HCT116 (cell line): ENCODE measurements around the gene ATP1B3. TPM values are rescaled to one million over a fixed set of nuclear protein-coding genes. Genes with fewer than 3 reads are reported as not detected.

Experiments
- ATAC-seq: fragments of 200-7000 bp; cut with Tn5 transposase; 2 replicates; pipeline ENCODE4 v1.9.1; 2020; ENCODE audit warnings: mild to moderate bottlenecking, moderate library complexity
- BruUV-seq: library from RNA; stranded (reverse); fragments of 400-500 nt; replicated peaks from 2 replicates; lab custom pipeline; 2021; lab: Mats Ljungman, UMichigan
- CTCF ChIA-PET: fragments of 300-600 bp; sonication (Branson Sonifier 250); formaldehyde crosslinking; loops from one replicate; lab custom pipeline; 2021; ENCODE audit warnings: antibody characterized with exemption; lab: Charles Lee
- POLR2A ChIA-PET: fragments of 300-600, 350-600 bp; sonication (Branson Sonifier 250); formaldehyde crosslinking; loops from one replicate; lab custom pipeline; 2021; ENCODE audit warnings: antibody characterized with exemption; lab: Charles Lee
- RAD21 ChIA-PET, 2 experiments: fragments of 300-600 bp; sonication (Branson Sonifier 250); formaldehyde crosslinking; loops; one replicate each; lab custom pipeline; 2023; ENCODE audit warnings: low total read pairs in 2 of 2; ENCODE audit not compliant: uncharacterized antibody in 2 of 2, unreplicated experiment in 2 of 2, low non-redundant PET in 1 of 2; lab: Charles Lee
- DNase-seq: peaks from one replicate; pipeline ENCODE4 v3.0.0-alpha.2; 2010; ENCODE audit warnings: low read depth, low spot score
- H2AFZ ChIP-seq: fragments of 200-600 bp; shearing (Covaris generic), sonication (generic); 2 replicates; pipeline ENCODE4 v1.6.1; 2017; ENCODE audit warnings: low read depth, mixed run types, mixed read lengths, antibody characterized with exemption, low read length; ENCODE audit not compliant: poor library complexity, severe bottlenecking
- H3K27ac ChIP-seq: 2 replicates; pipeline ENCODE4 v1.5.1; 2012; ENCODE audit warnings: low read depth, low read length
- H3K27me3 ChIP-seq: fragments of 200-600 bp; sonication (generic); 2 replicates; pipeline ENCODE4 v1.6.1; 2016; ENCODE audit warnings: mixed run types, low read length, mixed read lengths; ENCODE audit not compliant: insufficient read depth
- H3K36me3 ChIP-seq, 2 experiments: fragments of 200-500 bp in 1 of 2; fragments of 200-600 bp in 1 of 2; sonication (Bioruptor generic) in 1 of 2; sonication (generic) in 1 of 2; 2 replicates each; pipeline versions ENCODE4 v1.5.1 to v1.6.1; 2014 to 2016; ENCODE audit warnings: low read length in 2 of 2, inconsistent platforms in 1 of 2, mixed read lengths in 1 of 2, mixed run types in 1 of 2; ENCODE audit not compliant: insufficient read depth in 2 of 2, control insufficient read depth in 1 of 2
- H3K4me1 ChIP-seq, 2 experiments: fragments of 200-600 bp in 1 of 2; sonication (generic) in 1 of 2; 2 replicates each; pipeline versions ENCODE4 v1.5.1 to v1.6.1; 2012 to 2017; ENCODE audit warnings: low read length in 2 of 2, inconsistent platforms in 1 of 2, mild to moderate bottlenecking in 1 of 2, mixed read lengths in 1 of 2, mixed run types in 1 of 2, moderate library complexity in 1 of 2; ENCODE audit not compliant: insufficient read depth in 2 of 2, control insufficient read depth in 1 of 2
- H3K4me2 ChIP-seq: fragments of 200-600 bp; sonication (generic); 2 replicates; pipeline ENCODE4 v1.6.1; 2017; ENCODE audit warnings: mixed run types, low read length, mixed read lengths
- H3K4me3 ChIP-seq, 2 experiments: fragments of 200-600 bp in 1 of 2; sonication (generic) in 1 of 2; replicated peaks in 1 of 2; 2 replicates each; pipeline ENCODE4 v1.5.1; 2011 to 2016; ENCODE audit warnings: low read length in 2 of 2, control low read depth in 1 of 2, low read depth in 1 of 2, mild to moderate bottlenecking in 1 of 2, mixed read lengths in 1 of 2, mixed run types in 1 of 2
- H3K79me2 ChIP-seq: fragments of 200-600 bp; sonication (generic); 2 replicates; pipeline ENCODE4 v1.6.1; 2017; ENCODE audit warnings: mild to moderate bottlenecking, mixed run types, low read length, moderate library complexity, mixed read lengths; ENCODE audit not compliant: insufficient read depth
- H3K9ac ChIP-seq: fragments of 200-600 bp; sonication (generic); 2 replicates; pipeline ENCODE4 v1.6.1; 2016; ENCODE audit warnings: low read length, mixed read lengths
- H3K9me2 ChIP-seq: fragments of 200-600 bp; sonication (generic), shearing (Covaris generic); 2 replicates; pipeline ENCODE4 v1.6.1; 2017; ENCODE audit warnings: mixed run types, mild to moderate bottlenecking, moderate library complexity; ENCODE audit not compliant: insufficient read depth
- H3K9me3 ChIP-seq, 2 experiments: fragments of 200-500 bp in 1 of 2; fragments of 200-600 bp in 1 of 2; sonication (Bioruptor generic) in 1 of 2; sonication (generic) in 1 of 2; 2 replicates each; pipeline ENCODE4 v1.6.1; 2014 to 2017; ENCODE audit warnings: low read length in 2 of 2, mixed read lengths in 2 of 2, inconsistent platforms in 1 of 2, low read depth in 1 of 2, mild to moderate bottlenecking in 1 of 2, mixed run types in 1 of 2, moderate library complexity in 1 of 2; ENCODE audit not compliant: control insufficient read depth in 1 of 2, insufficient read depth in 1 of 2
- H4K20me1 ChIP-seq: fragments of 200-600 bp; sonication (generic), shearing (Covaris generic); 2 replicates; pipeline ENCODE4 v1.6.1; 2017; ENCODE audit warnings: mixed run types, mild to moderate bottlenecking, moderate library complexity; ENCODE audit not compliant: insufficient read depth
- CBX3 ChIP-seq: IDR thresholded peaks from 2 replicates; pipeline ENCODE4 v1.6.1; 2012; ENCODE audit warnings: low read depth
- CEBPB ChIP-seq: IDR thresholded peaks from 2 replicates; pipeline ENCODE4 v1.6.1; 2012; ENCODE audit warnings: low read depth
- CTCF ChIP-seq, 3 experiments: fragments of 200-600 bp in 1 of 3; sonication (generic) in 1 of 3; IDR thresholded peaks in 2 of 3; conservative IDR thresholded peaks in 1 of 3; 2 replicates each; pipeline ENCODE4 v1.5.1; 2012 to 2017; ENCODE audit warnings: low read depth in 2 of 3, low read length in 2 of 3, antibody characterized with exemption in 1 of 3, borderline replicate concordance in 1 of 3, control low read depth in 1 of 3, mild to moderate bottlenecking in 1 of 3, mixed read lengths in 1 of 3, mixed run types in 1 of 3, moderate library complexity in 1 of 3; ENCODE audit not compliant: insufficient read depth in 1 of 3
- EGR1 ChIP-seq: IDR thresholded peaks from 2 replicates; pipeline ENCODE4 v1.6.1; 2012; ENCODE audit warnings: low read depth
- EZH2phosphoT487 ChIP-seq: fragments of 200-600 bp; IDR thresholded peaks from 2 replicates; pipeline ENCODE4 v1.6.1; 2018; ENCODE audit warnings: antibody characterized with exemption, borderline replicate concordance
- FOSL1 ChIP-seq: IDR thresholded peaks from 2 replicates; pipeline ENCODE4 v1.6.1; 2012; ENCODE audit warnings: low read depth
- POLR2A ChIP-seq: IDR thresholded peaks from 2 replicates; pipeline ENCODE4 v1.7.0; 2011; ENCODE audit warnings: borderline replicate concordance; ENCODE audit not compliant: insufficient read depth, insufficient read length; ENCODE audit errors: extremely low read depth
- RAD21 ChIP-seq: IDR thresholded peaks from 2 replicates; pipeline ENCODE4 v1.6.1; 2012; ENCODE audit warnings: low read depth, mild to moderate bottlenecking
- REST ChIP-seq: IDR thresholded peaks from 2 replicates; pipeline ENCODE4 v1.6.1; 2012; ENCODE audit warnings: low read depth
- SIN3A ChIP-seq: IDR thresholded peaks from 2 replicates; pipeline ENCODE4 v1.6.1; 2012; ENCODE audit warnings: low read depth
- SP1 ChIP-seq: IDR thresholded peaks from 2 replicates; pipeline ENCODE4 v1.6.1; 2012; ENCODE audit warnings: low read depth
- SRF ChIP-seq: IDR thresholded peaks from 2 replicates; pipeline ENCODE4 v1.6.1; 2012; ENCODE audit warnings: low read depth
- ZFX ChIP-seq: fragments of 450-650 bp; IDR thresholded peaks from 2 replicates; pipeline ENCODE4 v1.6.1; 2017
- ZNF274 ChIP-seq: fragments of 200-500 bp; sonication (Bioruptor generic); IDR thresholded peaks from 2 replicates; pipeline ENCODE4 v1.6.1; 2014; ENCODE audit warnings: mild to moderate bottlenecking, low read depth, low read length, inconsistent platforms
- intact Hi-C: fragments of 100-400 bp; cut with micrococcal nuclease; formaldehyde crosslinking; loops from 2 replicates; pipeline ENCODE4 v1.10.0; 2022
- total RNA-seq: library from RNA; stranded (reverse); gene quantifications from one replicate; pipeline ENCODE4 v1.2.1, GENCODE V29; 2021; ENCODE audit not compliant: unreplicated experiment

Gene ATP1B3
- total RNA-seq, 1 experiment from 2014 or later = 147 TPM

- TF ChIP-seq CEBPB (no peak), RAD21 (peak; percentile 19; the same call in 1 of the 2 replicates)
- H3K4me1 ChIP-seq = peaks cover 0 to 9% of the 10 kb centered on the region in 2 experiments; a peak in 1 of 4 replicates
- no peak overlapping the region for H2AFZ ChIP-seq
- H3K4me2 ChIP-seq = no peak overlapping the region
- no peak overlapping the region for H3K9ac ChIP-seq
- no TSS peak for BruUV-seq
- CTCF ChIA-PET = no interaction called here
- DNase-seq = no peak
- no peaks in the 10 kb centered on the region for H3K9me2 ChIP-seq
- H3K9me3 ChIP-seq = no peaks in the 10 kb centered on the region
- H3K4me3 ChIP-seq = no peak overlapping the region
- no peaks in the 10 kb centered on the region for H3K27me3 ChIP-seq
- RAD21 ChIA-PET = no interaction called here
- H3K27ac ChIP-seq = no peak overlapping the region
- no peaks in the 10 kb centered on the region for H3K79me2 ChIP-seq
- H4K20me1 ChIP-seq = no peaks in the 10 kb centered on the region
- intact Hi-C loops = no loop called here
- POLR2A ChIA-PET = no interaction called here
- H3K36me3 ChIP-seq = no peaks in the 10 kb centered on the region
- 0 out of 2 replicates have a peak, but pooled peaks have one; percentile 36 for ATAC-seq
Measured at GRCh38 chr3:141845407-141846049, 30.9 kb upstream of the ATP1B3 start.

- intact Hi-C loops = no loop called here
- no TSS peak for BruUV-seq
- Histone ChIP-seq H3K27ac (no peak overlapping the region), H3K36me3 (no peaks in the 10 kb centered on the region), H3K4me1 (peaks cover 0 to 4% of the 10 kb centered on the region in 2 experiments; a peak in 1 of 4 replicates), H3K27me3 (no peaks in the 10 kb centered on the region), H4K20me1 (no peaks in the 10 kb centered on the region), H3K9me3 (no peaks in the 10 kb centered on the region), H3K9ac (no peak overlapping the region), H2AFZ (no peak overlapping the region), H3K9me2 (no peaks in the 10 kb centered on the region), H3K4me2 (no peak overlapping the region), H3K4me3 (no peak overlapping the region), H3K79me2 (no peaks in the 10 kb centered on the region)
- ChIA-PET CTCF (no interaction called here), RAD21 (no interaction called here), POLR2A (no interaction called here)
- ATAC-seq = no peak
- TF ChIP-seq CBX3 = no peak
- TF ChIP-seq EGR1 = no peak
- TF ChIP-seq ZNF274 = no peak
- no peak for TF ChIP-seq EZH2phosphoT487
- no peak for TF ChIP-seq ZFX
- no peak for TF ChIP-seq SRF
- no peak for TF ChIP-seq POLR2A
- no peak for TF ChIP-seq REST
- no peak for TF ChIP-seq FOSL1
- no peak for TF ChIP-seq SP1
- no peak for TF ChIP-seq CTCF (IDR thresholded peaks at IDR 0.05 in 2 of 3, conservative IDR thresholded peaks at IDR 0.05 in 1 of 3; ENCODE audit: borderline replicate concordance in 1 of 3, insufficient read depth in 1 of 3, low read depth in 2 of 3, low read length in 2 of 3)
- no peak for TF ChIP-seq CEBPB
- TF ChIP-seq SIN3A = no peak
- DNase-seq = no peak
Measured at GRCh38 chr3:141846050-141846433, 30.4 kb upstream of the ATP1B3 start.
